HG02763 (cell line): ENCODE data around the gene ALKBH2.

Experiments
- ATAC-seq: cut with Tn5 transposase; IDR thresholded peaks from one replicate; pipeline ENCODE4 v1.9.1; 2021; ENCODE audit warnings: mild to moderate bottlenecking, moderate library complexity; ENCODE audit not compliant: unreplicated experiment

Gene ALKBH2

DNA sequence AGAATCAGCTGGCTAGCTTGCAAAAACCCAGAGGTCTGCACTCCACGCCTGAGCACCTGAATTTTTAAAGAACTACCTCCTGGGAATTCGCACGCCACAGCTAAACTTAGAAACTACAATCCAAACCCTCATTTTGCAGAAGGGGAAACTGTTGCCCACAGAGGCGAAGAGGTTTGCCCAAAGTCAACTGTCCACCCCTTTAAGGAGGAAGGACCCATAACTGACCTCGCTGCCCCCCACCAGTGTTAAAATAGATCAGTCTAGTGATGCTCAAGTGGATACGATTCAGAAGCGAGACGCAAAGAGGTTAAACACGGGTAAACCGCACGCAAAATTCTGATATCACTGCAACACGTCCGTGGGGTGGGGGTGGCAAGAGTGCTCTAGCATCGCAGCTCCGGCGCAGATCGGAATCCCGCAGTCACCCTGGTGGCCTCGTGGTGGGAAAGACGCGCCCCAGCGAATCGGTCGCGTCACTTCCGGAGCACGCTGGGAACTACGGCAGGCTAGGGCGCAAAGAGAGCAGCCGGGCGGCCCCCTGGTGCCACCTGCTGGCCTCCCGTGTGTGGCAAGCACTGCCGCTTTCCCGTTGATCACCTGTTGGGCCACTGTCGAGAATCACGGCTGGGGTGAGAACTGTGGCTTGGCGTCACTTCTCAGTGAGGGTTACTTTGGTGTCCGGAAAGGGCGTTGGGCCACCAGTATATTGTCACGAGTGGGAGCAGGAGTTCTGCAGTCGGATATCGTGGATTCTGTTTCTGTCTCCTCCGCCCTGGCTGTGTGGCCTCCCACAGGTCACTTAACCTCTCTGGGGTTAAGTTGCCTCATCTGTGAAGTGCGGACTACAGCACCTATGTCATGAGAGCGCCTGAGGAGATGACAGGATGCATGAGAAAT is at the start of gene ALKBH2:
TSS of gene ALKBH2 (minus strand) at position 451 of the 897 bp plus-strand sequence. CDS start 686 bp downstream, outside the sequence.
- peak; percentile 65 for ATAC-seq

DNA sequence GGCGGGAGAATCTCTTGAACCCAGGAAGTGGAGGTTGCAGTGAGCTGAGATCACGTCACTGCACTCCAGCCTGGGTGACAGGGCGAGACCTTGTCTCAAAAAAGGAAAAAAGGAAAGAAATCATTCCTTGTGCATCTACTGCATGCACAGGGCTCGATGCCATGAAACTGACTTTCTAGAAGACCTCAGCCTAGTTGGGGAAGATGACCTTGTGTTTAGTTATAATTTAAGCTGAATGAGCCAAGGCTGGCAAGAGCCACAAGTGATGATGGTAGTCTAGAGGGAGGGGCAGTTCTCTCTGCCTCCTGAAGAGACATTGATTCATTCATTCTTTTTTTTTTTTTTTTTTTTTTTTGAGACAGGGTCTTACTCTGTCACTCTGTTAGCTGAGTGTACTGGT is 47.3 kb upstream of the ALKBH2 start:
- ATAC-seq = no peak

GRCh38 chr12:109139791-109140190 is 46.5 kb upstream of the ALKBH2 start:
- no peak for ATAC-seq

GRCh38 chr12:109139360-109139759 is 46.1 kb upstream of the ALKBH2 start:
- no peak for ATAC-seq

GRCh38 chr12:109137055-109137454 is 43.8 kb upstream of the ALKBH2 start:
- no peak for ATAC-seq

DNA sequence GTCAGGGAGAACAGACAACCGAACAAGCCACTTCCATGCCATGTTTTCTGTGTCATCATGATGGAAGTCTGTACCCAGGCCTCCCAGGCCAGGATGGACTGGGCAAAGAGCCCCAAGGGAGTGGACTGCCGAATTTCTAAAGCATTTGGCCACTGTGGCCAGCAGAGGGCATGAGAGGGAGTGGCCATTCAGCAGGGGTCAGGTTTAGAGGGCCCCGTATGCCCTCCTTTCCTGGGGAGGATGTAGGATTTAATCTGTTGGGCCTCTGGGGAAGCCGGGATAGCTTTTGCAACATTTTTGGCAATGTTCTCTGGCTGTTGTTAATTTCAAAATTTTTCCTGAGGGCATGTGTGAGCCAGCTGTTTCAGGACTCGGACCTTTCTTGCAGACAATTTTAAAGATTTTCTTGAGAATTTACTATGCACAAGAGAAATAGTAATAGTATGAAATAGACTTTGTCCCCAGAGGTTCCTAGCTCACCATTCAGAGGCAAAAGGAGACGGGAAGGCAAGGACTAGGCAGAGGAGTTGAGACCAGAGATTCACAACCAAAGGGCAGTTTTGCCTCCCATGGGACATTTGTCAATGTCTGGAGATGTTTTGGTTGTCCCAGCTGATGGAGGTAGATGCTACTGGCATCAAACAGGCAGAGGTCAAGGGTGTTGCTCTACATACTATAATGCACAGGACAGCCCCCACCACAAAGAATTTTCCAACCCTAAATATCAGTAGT is 41.1 kb upstream of the ALKBH2 start:
- no peak for ATAC-seq

DNA sequence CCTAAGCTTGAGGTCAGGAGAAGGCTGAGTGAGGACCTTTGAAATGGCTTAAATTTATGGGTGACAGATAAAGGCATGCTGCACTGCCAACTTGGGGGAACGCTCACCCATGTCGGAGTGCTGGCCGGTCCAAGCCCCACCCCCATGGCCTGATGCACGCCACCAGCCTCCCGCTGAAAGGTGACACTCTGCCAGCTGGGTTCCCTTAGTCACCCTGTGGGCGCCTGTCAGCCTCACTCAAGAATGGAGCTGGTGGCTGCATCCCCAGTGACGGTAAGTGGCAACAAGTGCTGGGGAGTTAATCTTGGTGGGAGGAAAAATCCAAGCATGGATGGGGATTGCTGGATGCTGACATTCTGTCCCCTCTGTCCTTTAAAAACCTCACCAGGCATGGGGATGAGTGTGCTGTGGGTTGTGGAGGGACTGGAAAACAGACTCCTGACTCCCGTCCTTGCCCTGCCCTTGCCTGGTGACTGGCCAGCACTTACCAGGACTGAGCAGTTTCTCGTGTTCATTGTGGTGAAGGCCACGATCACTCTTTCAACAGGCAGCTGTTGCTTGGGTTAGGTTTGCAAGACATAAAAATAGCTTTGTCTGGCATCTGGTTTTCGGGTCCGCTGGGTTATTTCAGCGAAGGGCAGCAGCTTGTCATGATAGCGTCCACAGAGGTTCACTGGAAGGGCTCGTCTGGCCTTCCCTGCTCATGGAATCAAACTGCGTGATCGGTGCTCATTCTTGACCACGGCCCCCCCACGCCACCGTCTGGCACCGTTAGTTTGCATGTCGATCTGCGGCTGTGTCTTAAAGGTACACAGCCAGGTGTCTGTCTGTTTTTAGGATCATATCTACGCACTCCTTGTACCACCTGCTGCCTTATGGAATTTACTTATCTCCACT is 38.1 kb upstream of the ALKBH2 start:
- no peak for ATAC-seq

- no peak for ATAC-seq
Observed at GRCh38 chr12:109130297-109131153, 37.3 kb upstream of the ALKBH2 start.

- no peak for ATAC-seq
Observed at GRCh38 chr12:109127533-109128242, 34.4 kb upstream of the ALKBH2 start.

- ATAC-seq = no peak
Observed at GRCh38 chr12:109126784-109127183, 33.5 kb upstream of the ALKBH2 start.

GRCh38 chr12:109125791-109126190 is 32.5 kb upstream of the ALKBH2 start:
- ATAC-seq = no peak

DNA sequence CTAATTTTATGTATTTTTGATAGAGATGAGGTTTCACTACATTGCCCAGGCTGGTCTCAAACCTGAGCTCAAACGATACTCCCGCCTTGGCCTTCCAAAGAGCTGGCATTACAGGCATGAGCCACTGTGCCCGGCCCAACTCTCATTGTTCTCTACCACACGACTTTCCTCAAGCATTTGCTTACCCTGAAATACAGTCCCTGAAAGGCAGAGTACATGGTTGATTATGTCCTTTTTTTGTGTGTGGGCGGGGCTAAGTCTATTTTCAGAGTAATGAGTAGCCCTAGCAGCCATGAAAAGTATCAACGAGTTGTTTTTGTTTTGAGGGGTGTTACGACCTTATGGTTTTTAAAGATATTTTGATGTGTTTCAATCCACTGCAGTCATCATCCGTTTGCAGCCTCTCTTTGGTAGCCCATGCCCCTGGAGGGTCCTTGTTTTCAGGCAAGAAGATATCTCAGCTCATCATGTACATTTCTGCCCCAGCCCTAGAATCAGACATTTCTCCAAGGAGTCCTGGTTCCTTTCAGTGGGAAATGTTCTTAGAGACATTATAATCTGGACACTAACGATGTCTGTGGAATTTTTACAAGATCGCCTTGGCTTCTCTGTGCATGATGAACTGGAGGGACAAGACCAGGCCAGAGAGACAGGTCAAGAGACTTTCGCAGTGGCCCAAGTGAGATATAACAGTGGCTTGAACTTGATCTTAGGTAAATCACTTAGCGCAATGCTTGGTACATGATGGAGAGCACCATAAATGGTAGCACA is 31.8 kb upstream of the ALKBH2 start:
- no peak for ATAC-seq

- ATAC-seq = no peak
Observed at GRCh38 chr12:109121346-109121880, 28.1 kb upstream of the ALKBH2 start.

DNA sequence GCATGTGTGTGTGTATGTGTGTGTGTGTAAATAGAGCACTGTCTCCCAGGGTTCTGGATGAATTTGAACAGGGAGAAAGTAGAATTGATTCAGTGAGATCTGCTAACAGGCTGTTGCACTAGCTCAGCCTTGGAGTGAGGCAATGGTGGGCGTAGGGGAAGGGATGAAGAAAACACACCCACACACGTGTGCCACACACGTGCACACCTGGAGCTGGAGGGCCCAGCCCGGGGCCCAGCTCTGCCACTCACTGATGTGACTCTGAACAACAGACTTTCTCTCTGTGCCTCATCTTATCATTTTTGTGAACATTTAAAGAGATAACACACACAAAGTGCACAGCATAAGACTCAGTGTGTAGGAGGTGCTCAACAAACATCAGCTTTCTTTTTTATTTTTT is 27.3 kb upstream of the ALKBH2 start:
- no peak for ATAC-seq

- ATAC-seq = no peak
Observed at GRCh38 chr12:109120095-109120494, 26.8 kb upstream of the ALKBH2 start.

DNA sequence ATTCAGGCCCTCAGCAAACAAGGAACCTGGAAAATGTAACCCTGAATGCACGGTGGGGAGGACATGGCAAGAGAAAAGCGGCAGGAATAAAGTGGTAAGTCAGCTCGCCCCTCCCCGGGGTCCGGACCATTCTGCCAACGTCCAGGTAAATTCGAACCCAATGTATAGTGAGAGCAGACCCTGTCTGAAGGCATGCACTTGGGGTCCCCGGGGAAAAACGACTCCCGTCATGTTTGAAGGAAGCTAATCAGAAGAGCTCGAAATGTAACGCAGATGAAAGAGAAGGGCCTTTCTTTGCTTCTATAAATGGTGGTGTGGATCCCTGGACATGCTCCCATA is 23.3 kb upstream of the ALKBH2 start:
- no peak for ATAC-seq

GRCh38 chr12:109115758-109116610 is 22.7 kb upstream of the ALKBH2 start, which contains the start of gene ACACB:
Gene ACACB (plus strand): TSS chr12:109116587. CDS start chr12:109139406, 22,819 bp downstream.
- ATAC-seq = no peak

GRCh38 chr12:109115404-109115757 is 22.1 kb upstream of the ALKBH2 start:
- no peak for ATAC-seq
